Skeletal muscle satellite cell (primary cell): ENCODE data around the gene COL12A1.

ENCODE experiments used
- H3K27me3 ChIP-seq: 2 replicates; pipeline ENCODE4 v1.7.0; 2013; ENCODE audit warnings: low read length; ENCODE audit not compliant: control insufficient read depth, insufficient read depth
- H3K36me3 ChIP-seq: 2 replicates; pipeline ENCODE4 v1.7.0; 2013; ENCODE audit warnings: mild to moderate bottlenecking, control low read depth, low read length; ENCODE audit not compliant: insufficient read depth
- H3K4me1 ChIP-seq: 2 replicates; pipeline ENCODE4 v1.7.0; 2013; ENCODE audit warnings: low read length; ENCODE audit not compliant: control insufficient read depth, insufficient read depth
- H3K4me2 ChIP-seq: 2 replicates; pipeline ENCODE4 v1.7.0; 2013; ENCODE audit warnings: mild to moderate bottlenecking, low read length
- H3K4me3 ChIP-seq: 2 replicates; pipeline ENCODE4 v1.7.0; 2013; ENCODE audit warnings: low read length
- H3K9ac ChIP-seq: 2 replicates; pipeline ENCODE4 v1.7.0; 2013; ENCODE audit warnings: mild to moderate bottlenecking, low read depth, low read length, moderate library complexity
- H3K9me3 ChIP-seq: replicated peaks from 2 replicates; pipeline ENCODE4 v1.7.0; 2013; ENCODE audit warnings: mild to moderate bottlenecking, control low read depth, low read length

Gene COL12A1

DNA sequence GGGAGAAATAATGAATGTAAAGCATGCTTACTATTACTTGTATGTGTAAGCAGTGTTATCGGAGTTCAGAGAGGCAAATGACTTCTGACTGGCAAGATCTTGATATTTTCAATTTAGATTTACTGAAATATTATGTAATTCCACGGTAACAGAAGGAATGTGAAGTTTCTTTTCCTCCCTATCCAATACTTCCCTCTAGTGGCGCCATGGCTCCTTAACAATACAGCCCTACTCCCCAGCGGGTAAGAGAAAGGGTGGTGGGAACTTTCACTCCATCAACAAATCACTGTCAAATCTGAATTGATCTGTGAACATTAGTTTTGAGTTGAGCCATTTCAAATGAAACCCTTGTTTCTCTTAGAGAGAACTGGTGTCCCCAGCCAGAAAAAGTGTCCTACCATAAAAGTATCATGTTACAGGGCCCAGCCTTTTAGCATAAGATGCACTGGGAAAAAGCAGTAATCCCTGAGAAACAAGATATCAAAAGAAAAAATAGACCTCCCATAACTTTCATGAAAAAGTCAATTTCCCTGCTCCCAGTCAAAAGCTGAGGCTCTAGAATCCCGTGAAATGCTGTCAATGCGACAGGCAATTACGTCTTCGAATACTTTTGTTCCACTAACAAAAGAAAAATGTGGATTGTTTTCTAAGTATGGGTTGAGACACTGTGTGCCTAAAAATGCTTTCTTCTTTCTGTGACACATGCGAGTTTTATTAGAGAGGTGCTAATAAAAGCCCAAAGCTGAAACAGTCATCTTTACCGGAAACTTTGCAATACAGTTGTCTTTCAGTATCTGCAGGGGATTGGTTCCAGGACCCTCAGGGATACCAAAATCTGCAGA lies 24.9 kb upstream of the COL12A1 start:
- no peaks in the 10 kb centered on the region for H3K27me3 ChIP-seq

DNA sequence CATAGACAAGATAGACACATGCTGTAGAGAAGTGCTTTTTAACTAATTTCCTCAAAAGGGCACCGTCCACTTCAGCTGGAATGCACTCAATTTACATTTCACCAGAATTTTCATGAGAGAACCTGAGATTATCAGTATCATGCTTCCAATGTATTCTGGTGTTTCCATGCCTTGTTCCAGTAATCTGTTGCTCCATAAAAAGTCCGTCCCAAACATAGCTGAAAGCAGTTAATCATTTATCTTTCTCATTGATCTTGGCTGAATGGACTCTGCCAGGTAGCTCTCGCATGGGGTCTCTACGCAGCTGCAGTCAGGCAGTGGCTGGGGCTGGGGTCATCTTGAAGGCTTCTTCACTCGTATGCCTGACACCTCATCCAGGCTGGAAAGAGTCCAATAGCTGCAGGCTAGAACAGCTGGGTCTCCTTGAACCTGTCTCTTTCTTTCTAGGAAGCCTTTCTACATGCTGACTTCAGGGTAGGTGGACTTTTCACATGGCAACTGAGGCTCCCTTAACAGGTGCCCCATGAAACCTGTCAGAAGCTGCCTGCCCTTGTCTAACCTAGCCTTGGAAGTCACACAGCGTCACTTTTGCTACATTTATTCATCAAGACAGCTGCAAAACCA lies 18.6 kb upstream of the COL12A1 start:
- Histone ChIP-seq H3K4me2 (no peak overlapping the region), H3K36me3 (no peaks in the 10 kb centered on the region), H3K4me3 (no peak overlapping the region), H3K9me3 (no peaks in the 10 kb centered on the region), H3K27me3 (no peaks in the 10 kb centered on the region), H3K9ac (no peak overlapping the region), H3K4me1 (peaks cover 4% of the 10 kb centered on the region)

More for the DNA sequence above, 24.9 kb upstream of the COL12A1 start:
- Histone ChIP-seq H3K9ac (no peak overlapping the region), H3K4me3 (no peak overlapping the region), H3K4me2 (no peak overlapping the region), H3K9me3 (no peaks in the 10 kb centered on the region), H3K4me1 (peaks cover 4% of the 10 kb centered on the region), H3K36me3 (no peaks in the 10 kb centered on the region)

DNA sequence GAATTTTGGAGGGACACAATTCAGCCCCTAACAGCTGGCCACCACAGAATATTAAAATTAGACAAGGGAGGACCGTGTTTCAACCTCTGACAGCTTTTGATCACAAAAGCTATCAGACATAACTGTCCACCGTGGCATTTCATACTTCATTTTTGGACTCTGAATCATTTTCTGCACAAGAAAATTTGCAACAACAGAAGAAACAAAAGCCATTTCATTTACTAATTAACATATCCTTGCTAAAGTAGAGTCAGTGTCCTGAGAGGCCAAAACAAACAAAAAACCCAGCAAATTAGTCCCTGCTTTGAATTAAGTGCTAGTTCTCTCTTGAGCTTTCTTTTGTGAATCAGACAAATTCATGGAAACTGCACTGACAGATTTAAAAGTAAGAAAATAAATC lies 17.6 kb upstream of the COL12A1 start:
- Histone ChIP-seq H3K9me3 (no peaks in the 10 kb centered on the region), H3K27me3 (no peaks in the 10 kb centered on the region), H3K9ac (no peak overlapping the region), H3K36me3 (no peaks in the 10 kb centered on the region), H3K4me3 (no peak overlapping the region), H3K4me2 (no peak overlapping the region), H3K4me1 (peaks cover 4% of the 10 kb centered on the region)

DNA sequence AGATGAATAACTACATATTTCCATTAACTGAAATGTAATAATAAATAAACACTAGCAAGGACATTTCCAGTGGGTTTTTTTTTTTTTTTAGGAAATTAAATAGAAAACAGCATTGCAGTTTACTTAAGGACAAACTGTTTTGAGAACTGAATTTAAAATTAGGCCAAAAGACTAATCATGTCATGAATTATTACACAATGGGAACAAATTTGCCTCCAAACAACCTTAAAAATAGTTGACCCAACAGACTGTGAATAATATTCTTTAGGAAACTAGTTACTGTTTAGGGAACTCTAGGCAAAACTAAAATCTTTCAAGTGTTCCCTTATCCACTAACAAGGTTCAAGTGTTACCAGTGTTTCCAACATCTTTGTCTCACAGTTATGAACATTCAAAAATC lies 16.4 kb upstream of the COL12A1 start:
- Histone ChIP-seq H3K4me3 (no peak overlapping the region), H3K4me1 (peaks cover 8% of the 10 kb centered on the region), H3K9me3 (no peaks in the 10 kb centered on the region), H3K27me3 (no peaks in the 10 kb centered on the region), H3K9ac (no peak overlapping the region), H3K36me3 (no peaks in the 10 kb centered on the region), H3K4me2 (no peak overlapping the region)

DNA sequence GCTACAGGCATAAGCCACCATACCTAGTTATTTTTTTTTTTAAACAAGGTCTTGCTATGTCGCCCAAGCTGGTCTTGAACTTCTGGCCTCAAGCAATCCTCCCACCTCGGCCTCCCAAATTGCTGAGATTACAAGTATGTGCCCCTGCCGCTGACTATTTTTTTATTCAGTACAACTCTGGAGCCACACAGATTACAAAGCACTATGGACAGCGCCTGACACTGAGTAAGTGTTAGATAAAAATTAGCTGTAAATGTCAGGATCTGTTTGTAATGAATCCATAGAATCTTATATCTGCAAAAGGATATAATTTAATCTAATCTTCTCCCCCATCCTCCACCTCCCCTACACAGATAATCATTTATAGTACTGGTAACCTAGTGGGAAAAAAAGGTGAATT lies 15.3 kb upstream of the COL12A1 start:
- Histone ChIP-seq H3K4me3 (no peak overlapping the region), H3K9me3 (no peaks in the 10 kb centered on the region), H3K9ac (no peak overlapping the region), H3K4me1 (peaks cover 10% of the 10 kb centered on the region), H3K36me3 (no peaks in the 10 kb centered on the region), H3K4me2 (no peak overlapping the region), H3K27me3 (no peaks in the 10 kb centered on the region)

DNA sequence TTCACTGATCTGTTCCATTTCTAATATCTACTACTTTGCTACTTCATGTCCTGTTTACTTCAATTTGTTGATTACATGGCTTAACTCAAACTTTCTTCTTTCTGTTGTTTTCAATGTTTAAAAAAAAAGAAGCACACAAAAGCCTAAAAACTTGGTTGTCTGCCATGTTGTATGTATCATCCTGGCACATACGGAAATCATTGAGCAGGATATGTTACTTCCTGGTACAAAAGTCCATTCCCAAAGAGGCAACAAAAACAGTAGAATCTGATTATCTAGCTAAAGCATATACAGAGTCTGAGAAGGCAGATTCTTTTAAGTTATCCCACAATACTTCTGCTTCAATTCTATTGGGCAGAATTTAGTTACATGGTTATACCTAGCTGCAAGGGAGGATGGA lies 14.5 kb upstream of the COL12A1 start:
- H3K27me3 ChIP-seq = no peaks in the 10 kb centered on the region
- H3K9ac ChIP-seq = no peak overlapping the region
- H3K4me3 ChIP-seq = no peak overlapping the region
- H3K4me2 ChIP-seq = no peak overlapping the region
- peaks cover 10% of the 10 kb centered on the region for H3K4me1 ChIP-seq
- no peaks in the 10 kb centered on the region for H3K36me3 ChIP-seq
- no peaks in the 10 kb centered on the region for H3K9me3 ChIP-seq

DNA sequence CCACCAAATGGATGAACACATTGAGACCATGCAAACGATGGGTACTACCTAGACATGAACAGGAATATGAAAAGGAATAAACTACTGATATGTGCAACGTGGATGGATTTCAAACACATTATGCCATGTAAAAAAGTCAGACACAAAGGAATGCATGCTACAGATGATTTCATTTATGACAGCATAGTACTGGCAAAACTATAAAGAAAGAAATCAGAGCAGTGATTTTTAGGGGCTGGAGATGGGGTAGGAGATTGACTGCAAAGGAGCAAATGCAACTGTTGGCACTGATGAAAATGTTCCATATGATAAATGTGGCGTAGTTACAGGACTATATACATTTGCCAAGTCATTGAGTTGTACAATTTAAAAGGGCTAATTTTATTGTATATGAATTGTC lies 13.4 kb upstream of the COL12A1 start:
- H3K4me1 ChIP-seq = peaks cover 10% of the 10 kb centered on the region
- H3K36me3 ChIP-seq = no peaks in the 10 kb centered on the region
- H3K4me3 ChIP-seq = no peak overlapping the region
- no peak overlapping the region for H3K4me2 ChIP-seq
- no peaks in the 10 kb centered on the region for H3K27me3 ChIP-seq
- H3K9ac ChIP-seq = no peak overlapping the region
- H3K9me3 ChIP-seq = no peaks in the 10 kb centered on the region

DNA sequence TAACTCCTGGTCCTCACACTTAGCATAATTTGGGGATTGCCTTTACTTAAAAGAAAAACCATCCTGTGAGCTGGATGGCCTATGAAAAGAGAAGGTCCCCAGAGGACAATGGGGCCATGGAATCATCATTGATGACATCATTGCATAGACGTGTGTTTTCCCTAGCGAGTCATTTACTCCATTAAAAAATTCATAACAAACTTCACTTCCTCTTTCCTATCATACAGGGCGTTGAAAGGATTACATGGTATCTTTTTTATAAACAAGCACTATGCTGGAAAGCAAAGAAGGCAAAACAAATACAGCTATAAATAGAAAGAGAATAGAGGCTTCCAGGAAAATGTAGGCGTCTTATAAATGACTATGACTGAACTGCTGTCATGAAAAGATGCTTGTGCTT lies 11.3 kb upstream of the COL12A1 start:
- peaks cover 11% of the 10 kb centered on the region for H3K4me1 ChIP-seq
- H3K4me2 ChIP-seq = peak overlapping the region; percentile 41
- peak overlapping the region; percentile 9 for H3K4me3 ChIP-seq

DNA sequence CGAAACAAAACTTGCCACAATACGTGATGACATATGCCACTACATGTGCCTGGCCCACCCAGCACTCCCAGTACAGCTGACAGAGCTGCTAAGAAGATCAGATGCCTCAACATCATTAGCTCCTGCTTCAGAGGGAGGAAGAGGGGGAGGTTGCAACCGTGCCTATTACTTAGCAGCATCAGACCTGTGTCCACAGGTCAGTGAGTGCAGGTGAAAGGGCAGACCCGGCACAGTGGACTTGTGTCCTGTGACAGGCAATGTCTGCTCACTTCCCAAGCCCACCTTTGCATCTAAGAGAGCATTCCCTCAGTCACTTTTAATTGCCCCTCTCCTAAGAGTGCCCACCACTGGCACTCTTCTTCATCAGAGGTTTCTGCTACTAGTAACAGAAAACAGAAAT lies 9.4 kb upstream of the COL12A1 start:
- no peaks in the 10 kb centered on the region for H3K27me3 ChIP-seq
- no peaks in the 10 kb centered on the region for H3K9me3 ChIP-seq
- H3K4me1 ChIP-seq = peaks cover 15% of the 10 kb centered on the region
- no peak overlapping the region for H3K9ac ChIP-seq
- H3K4me3 ChIP-seq = no peak overlapping the region
- no peaks in the 10 kb centered on the region for H3K36me3 ChIP-seq
- no peak overlapping the region for H3K4me2 ChIP-seq

More for the DNA sequence above, 11.3 kb upstream of the COL12A1 start:
- Histone ChIP-seq H3K27me3 (no peaks in the 10 kb centered on the region), H3K36me3 (no peaks in the 10 kb centered on the region), H3K9ac (no peak overlapping the region), H3K9me3 (no peaks in the 10 kb centered on the region)

DNA sequence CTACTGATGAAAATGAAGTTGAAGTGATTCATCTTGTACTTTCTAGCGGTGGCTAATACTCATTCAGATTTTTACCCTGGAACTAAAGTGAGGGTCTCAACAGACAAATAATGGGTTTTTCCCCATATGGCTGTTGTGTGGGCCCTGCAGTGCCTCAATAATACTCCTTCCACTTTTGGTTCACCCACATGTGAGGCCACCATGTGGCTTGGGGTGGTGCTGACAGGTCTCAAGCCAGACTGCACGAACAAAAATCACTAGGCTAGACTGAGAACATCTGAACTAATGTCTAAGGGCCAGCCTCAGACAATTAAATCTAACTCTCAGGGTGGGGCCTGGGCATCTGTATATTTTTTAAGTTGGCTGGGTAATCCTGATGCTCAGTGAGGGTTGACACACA lies 7.9 kb upstream of the COL12A1 start:
- no peak overlapping the region for H3K4me2 ChIP-seq
- H3K36me3 ChIP-seq = no peaks in the 10 kb centered on the region
- no peak overlapping the region for H3K9ac ChIP-seq
- H3K27me3 ChIP-seq = no peaks in the 10 kb centered on the region
- peaks cover 17% of the 10 kb centered on the region for H3K4me1 ChIP-seq
- no peaks in the 10 kb centered on the region for H3K9me3 ChIP-seq
- no peak overlapping the region for H3K4me3 ChIP-seq

DNA sequence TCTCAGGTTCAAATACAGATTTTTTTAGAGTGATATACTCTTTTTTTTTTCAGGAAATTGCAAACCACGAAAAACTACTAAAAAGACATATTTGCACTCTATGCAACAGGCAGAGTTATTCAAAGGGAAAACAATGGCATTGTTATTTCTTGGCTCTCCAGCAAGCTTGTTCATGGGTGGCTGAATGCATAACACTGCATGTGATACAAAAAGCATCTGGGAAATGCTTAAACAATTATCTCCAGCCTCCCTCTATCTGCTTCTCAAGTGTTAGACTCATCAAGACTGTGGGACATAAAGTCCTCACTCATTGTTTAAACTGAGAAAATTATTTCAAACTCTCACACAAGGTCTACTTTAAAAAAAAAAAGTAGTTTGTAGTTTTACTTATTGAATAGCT lies 7.3 kb upstream of the COL12A1 start:
- Histone ChIP-seq H3K4me1 (peaks cover 20% of the 10 kb centered on the region), H3K9me3 (no peaks in the 10 kb centered on the region), H3K4me2 (no peak overlapping the region), H3K36me3 (no peaks in the 10 kb centered on the region), H3K27me3 (no peaks in the 10 kb centered on the region), H3K4me3 (no peak overlapping the region), H3K9ac (no peak overlapping the region)
